Esophagus muscularis mucosa (tissue), 3 donors: ENCODE data around the gene ARHGAP9.

ENCODE experiments used
- EP300 ChIP-seq: sonication (generic); formaldehyde crosslinking; IDR thresholded peaks from one replicate; pipeline ENCODE4 v1.6.1; 2017; ENCODE audit warnings: antibody characterized with exemption
- POLR2AphosphoS5 ChIP-seq, 2 donors: sonication (generic); formaldehyde crosslinking; IDR thresholded peaks; one replicate each; pipeline ENCODE4 v1.6.1; 2017; ENCODE audit warnings: antibody characterized with exemption in 2 of 2

- TF ChIP-seq EP300 (no peak), POLR2AphosphoS5 (IDR thresholded peaks at IDR 0.05) (no peak)
Measured at GRCh38 chr12:57434517-57435223, 45.0 kb downstream of the ARHGAP9 start, which contains the start of gene INHBC.
